GM23338 (cell line): Measurements from ENCODE around the gene RAB11FIP4. TPM values are rescaled to one million over a fixed set of nuclear protein-coding genes. Genes with fewer than 3 reads are reported as not detected.

ENCODE experiments used
- ATAC-seq: fragments of 200-7000 bp; cut with Tn5 transposase; 3 replicates; pipeline ENCODE4 v1.9.1; 2020
- DNase-seq: peaks from one replicate; pipeline ENCODE4 v3.0.0-alpha.2; 2015; ENCODE audit warnings: low spot score
- H2AFZ ChIP-seq: fragments of 200-600 bp; sonication (generic); 2 replicates; pipeline ENCODE4 v1.8.0; 2016; ENCODE audit warnings: antibody characterized with exemption, mild to moderate bottlenecking, moderate library complexity
- H3F3A ChIP-seq: fragments of 200-600 bp; sonication (generic); replicated peaks from 2 replicates; pipeline ENCODE4 v1.8.0; 2017; ENCODE audit warnings: antibody characterized with exemption, mixed run types, low read depth
- H3K27ac ChIP-seq: fragments of 200-600 bp; sonication (generic); 2 replicates; pipeline ENCODE4 v1.6.1; 2016; ENCODE audit warnings: low read depth
- H3K27me3 ChIP-seq: fragments of 200-600 bp; sonication (generic); 2 replicates; pipeline ENCODE4 v1.8.0; 2016; ENCODE audit warnings: mild to moderate bottlenecking, mixed run types, moderate library complexity; ENCODE audit not compliant: insufficient read depth
- H3K36me3 ChIP-seq: fragments of 200-600 bp; sonication (generic); 2 replicates; pipeline ENCODE4 v1.8.0; 2016; ENCODE audit warnings: mild to moderate bottlenecking; ENCODE audit not compliant: insufficient read depth
- H3K4me1 ChIP-seq: fragments of 200-600 bp; sonication (generic); 2 replicates; pipeline ENCODE4 v1.8.0; 2016; ENCODE audit warnings: mild to moderate bottlenecking, moderate library complexity; ENCODE audit not compliant: insufficient read depth
- H3K4me2 ChIP-seq: fragments of 200-600 bp; sonication (generic); 2 replicates; pipeline ENCODE4 v1.7.1; 2017; ENCODE audit warnings: mixed run types
- H3K4me3 ChIP-seq: fragments of 200-600 bp; sonication (generic); 2 replicates; pipeline ENCODE4 v1.6.1; 2016; ENCODE audit warnings: mixed run types
- H3K79me2 ChIP-seq: fragments of 200-600 bp; sonication (generic); replicated peaks from 2 replicates; pipeline ENCODE4 v1.8.0; 2017; ENCODE audit warnings: mild to moderate bottlenecking; ENCODE audit not compliant: insufficient read depth
- H3K9me2 ChIP-seq: fragments of 200-600 bp; sonication (generic); 2 replicates; pipeline ENCODE4 v1.8.0; 2017; ENCODE audit not compliant: insufficient read depth
- H4K20me1 ChIP-seq: fragments of 200-600 bp; sonication (generic); replicated peaks from 2 replicates; pipeline ENCODE4 v1.8.0; 2017; ENCODE audit warnings: mild to moderate bottlenecking; ENCODE audit not compliant: insufficient read depth
- H3K27ac Mint-ChIP-seq: 2 replicates; pipeline ENCODE4 v1.8.0; 2020; ENCODE audit warnings: inconsistent platforms, mild to moderate bottlenecking, moderate library complexity, mixed read lengths
- H3K27me3 Mint-ChIP-seq: 3 replicates; pipeline ENCODE4 v1.8.0; 2022; ENCODE audit warnings: low read depth, mild to moderate bottlenecking, moderate library complexity, mixed read lengths, inconsistent platforms; ENCODE audit not compliant: insufficient read depth, poor library complexity
- H3K36me3 Mint-ChIP-seq: 3 replicates; pipeline ENCODE4 v1.8.0; 2021; ENCODE audit warnings: low read depth, mild to moderate bottlenecking, inconsistent platforms, moderate library complexity, mixed read lengths
- H3K4me1 Mint-ChIP-seq: 3 replicates; pipeline ENCODE4 v1.8.0; 2020; ENCODE audit warnings: mild to moderate bottlenecking, inconsistent platforms, mixed read lengths
- H3K4me3 Mint-ChIP-seq: 3 replicates; pipeline ENCODE4 v1.8.0; 2021; ENCODE audit warnings: moderate library complexity, mild to moderate bottlenecking, inconsistent platforms, mixed read lengths
- H3K9me3 Mint-ChIP-seq: 3 replicates; pipeline ENCODE4 v1.8.0; 2020; ENCODE audit warnings: moderate library complexity, mild to moderate bottlenecking, inconsistent platforms, mixed read lengths
- CREB1 ChIP-seq: fragments of 250-450 bp; sonication (Bioruptor Pico); IDR thresholded peaks from 2 replicates; pipeline ENCODE4 v1.5.0; 2020; ENCODE audit warnings: low read depth, mild to moderate bottlenecking, moderate library complexity
- CTCF ChIP-seq, 2 experiments: fragments of 200-600 bp in 1 of 2; sonication (generic) in 1 of 2; conservative IDR thresholded peaks; 2 replicates each; pipeline versions ENCODE4 v1.5.1 to v1.6.1; 2016 to 2017; ENCODE audit warnings: antibody characterized with exemption in 2 of 2, low read depth in 2 of 2, mild to moderate bottlenecking in 2 of 2, moderate library complexity in 1 of 2
- ETS1 ChIP-seq: IDR thresholded peaks from 2 replicates; pipeline ENCODE4 v1.6.1; 2016; ENCODE audit warnings: antibody characterized with exemption
- EZH2 ChIP-seq: fragments of 200-600 bp; sonication (generic); IDR thresholded peaks from one replicate; pipeline ENCODE4 v1.8.0; 2017; ENCODE audit warnings: antibody characterized with exemption, mild to moderate bottlenecking, low read depth; ENCODE audit not compliant: unreplicated experiment
- EZH2phosphoT487 ChIP-seq: fragments of 200-600 bp; sonication (generic); IDR thresholded peaks from one replicate; pipeline ENCODE4 v1.8.1; 2018; ENCODE audit warnings: antibody characterized with exemption; ENCODE audit not compliant: unreplicated experiment
- JUNB ChIP-seq: IDR thresholded peaks from one replicate; pipeline ENCODE4 v1.6.1; 2016; ENCODE audit warnings: antibody characterized with exemption; ENCODE audit not compliant: unreplicated experiment
- NANOG ChIP-seq: IDR thresholded peaks from 2 replicates; pipeline ENCODE4 v1.6.1; 2016; ENCODE audit warnings: antibody characterized with exemption, borderline replicate concordance
- POLR2AphosphoS5 ChIP-seq: IDR thresholded peaks from 2 replicates; pipeline ENCODE4 v1.6.1; 2016; ENCODE audit warnings: antibody characterized with exemption, low read depth
- REST ChIP-seq: IDR thresholded peaks from one replicate; pipeline ENCODE4 v1.6.1; 2018; ENCODE audit warnings: antibody characterized with exemption; ENCODE audit not compliant: unreplicated experiment
- STAT1 ChIP-seq: IDR thresholded peaks from one replicate; pipeline ENCODE4 v1.6.1; 2016; ENCODE audit warnings: antibody characterized with exemption; ENCODE audit not compliant: unreplicated experiment
- ZNF114 ChIP-seq: fragments of 250-450 bp; sonication (Bioruptor Pico); IDR thresholded peaks from 2 replicates; pipeline ENCODE4 v1.5.0; 2020; ENCODE audit warnings: mild to moderate bottlenecking, moderate library complexity
- ZNF331 ChIP-seq: fragments of 250-450 bp; sonication (Bioruptor Pico); IDR thresholded peaks from 2 replicates; pipeline ENCODE4 v1.5.0; 2020; ENCODE audit warnings: low read depth, mild to moderate bottlenecking, moderate library complexity
- ZNF462 ChIP-seq: fragments of 250-450 bp; sonication (Bioruptor Pico); IDR thresholded peaks from 2 replicates; pipeline ENCODE4 v1.5.0; 2020; ENCODE audit warnings: mild to moderate bottlenecking, moderate library complexity
- polyA plus RNA-seq: library from polyadenylated mRNA; unstranded; fragments of >200 nt; fragmentation: Nextera tagmentation; extraction: Ambion mirVana; gene quantifications from 2 replicates; pipeline ENCODE4 v1.2.1, GENCODE V29; 2016
- total RNA-seq: library from RNA; depleted of rRNA; stranded (reverse); fragments of >200 nt; shearing (Covaris generic); gene quantifications from 2 replicates; pipeline ENCODE4 v1.2.3, GENCODE V29; 2014

The RAB11FIP4 gene
- total and polyA plus RNA-seq, 2 experiments from 2014 or later: 26.0 to 65.6 TPM

GRCh38 chr17:31492880-31493655 is 101.6 kb downstream of the RAB11FIP4 start:
- TF ChIP-seq STAT1 (no peak), CREB1 (CRISPR knock-in tag) (no peak), ZNF331 (CRISPR knock-in tag) (no peak), ZNF114 (no peak), NANOG (no peak), EZH2phosphoT487 (no peak), ZNF462 (CRISPR knock-in tag) (no peak), EZH2 (no peak), JUNB (no peak), ETS1 (no peak), CTCF (conservative IDR thresholded peaks at IDR 0.05; ENCODE audit: low read depth in 2 of 2) (no peak), POLR2AphosphoS5 (no peak), REST (no peak)
- Mint-ChIP-seq H3K27me3 (peaks cover 10% of the 10 kb centered on the region), H3K36me3 (no peaks in the 10 kb centered on the region; the same call in 2 of the 3 replicates), H3K4me1 (peaks cover 67% of the 10 kb centered on the region), H3K9me3 (no peaks in the 10 kb centered on the region), H3K4me3 (no peak overlapping the region), H3K27ac (peak overlapping the region; percentile 48; the same call in 1 of the 2 replicates)
- no peaks in the 10 kb centered on the region for H3K27me3 ChIP-seq
- peaks cover 51% of the 10 kb centered on the region for H3K4me1 ChIP-seq
- no peak overlapping the region for H2AFZ ChIP-seq
- no peak overlapping the region for H3K27ac ChIP-seq
- ATAC-seq (no peak), DNase-seq (no peak)
- H3K4me3 ChIP-seq: no peak overlapping the region
- H3F3A ChIP-seq: peaks cover 13% of the 10 kb centered on the region; the same call in 1 of the 2 replicates
- no peaks in the 10 kb centered on the region for H3K36me3 ChIP-seq
- no peak overlapping the region for H3K4me2 ChIP-seq
- H3K9me2 ChIP-seq: no peaks in the 10 kb centered on the region
- H4K20me1 ChIP-seq: no peaks in the 10 kb centered on the region; the same call in 1 of the 2 replicates
- H3K79me2 ChIP-seq: peaks cover 72% of the 10 kb centered on the region
